Tibial nerve (tissue), 4 donors: ENCODE measurements around the gene SAMD15.

Experiments
- CTCF ChIP-seq, 5 experiments: fragments of 200-600 bp in 3 of 5; fragments of 450-650 bp in 2 of 5; sonication (generic) in 3 of 5; IDR thresholded peaks; one replicate each; pipeline ENCODE4 v1.5.1; 2016 to 2019; ENCODE audit warnings: antibody characterized with exemption in 5 of 5, mild to moderate bottlenecking in 3 of 5, moderate library complexity in 2 of 5
- EP300 ChIP-seq, 2 donors: sonication (generic); formaldehyde crosslinking; IDR thresholded peaks; one replicate each; pipeline ENCODE4 v1.6.1; 2017; ENCODE audit warnings: antibody characterized with exemption in 2 of 2, mild to moderate bottlenecking in 1 of 2
- POLR2A ChIP-seq, 2 donors: fragments of 450-650 bp; IDR thresholded peaks; one replicate each; pipeline ENCODE4 v1.6.1; 2017; ENCODE audit warnings: antibody characterized with exemption in 2 of 2, mild to moderate bottlenecking in 2 of 2, moderate library complexity in 2 of 2

GRCh38 chr14:77335576-77335975 is 41.6 kb upstream of the SAMD15 start:
- TF ChIP-seq POLR2A (IDR thresholded peaks at IDR 0.05) (no peak), CTCF (IDR thresholded peaks at IDR 0.05) (no peak), EP300 (IDR thresholded peaks at IDR 0.05) (no peak)
